Measurements from ENCODE around the gene BMP6. TPM values are rescaled to one million over a fixed set of nuclear protein-coding genes. Genes with fewer than 3 reads are reported as not detected.

Gene BMP6
- total RNA-seq, 1 experiment from 2014 or later, result 0.28 TPM

DNA sequence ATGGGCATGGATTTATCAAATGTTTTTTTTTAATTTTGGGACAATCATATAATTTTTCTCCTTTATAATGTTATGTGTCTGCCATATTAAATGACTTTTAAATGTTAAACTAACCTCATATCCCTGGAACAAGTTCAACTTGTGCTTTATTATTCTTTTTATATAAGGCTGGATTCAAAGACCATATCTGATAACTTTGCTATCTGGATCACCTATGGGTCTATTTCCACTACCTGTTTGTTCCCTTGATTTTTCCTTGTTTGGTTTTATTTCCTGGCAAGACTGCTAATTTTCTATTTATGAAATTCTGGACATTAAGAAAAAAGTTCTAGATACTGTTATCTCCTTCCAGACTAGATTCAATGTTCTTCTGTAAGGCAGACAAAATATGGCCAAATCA is 125.9 kb downstream of the BMP6 start:
- DNase-seq, result no peak
- Histone ChIP-seq H4K91ac (ENCODE audit: insufficient read length, low read depth, low read length) (no peak overlapping the region), H2AFZ (ENCODE audit: low read length) (no peak overlapping the region), H3K4me2 (ENCODE audit: insufficient read depth, insufficient read length, low read length) (no peak overlapping the region), H4K20me1 (ENCODE audit: control insufficient read depth, insufficient read depth, insufficient read length) (no peaks in the 10 kb centered on the region), H4K8ac (replicated peaks; ENCODE audit: insufficient read length, low read depth, low read length) (no peak overlapping the region), H3K9me3 (ENCODE audit: control insufficient read depth, low read depth, low read length) (no peaks in the 10 kb centered on the region), H2BK15ac (ENCODE audit: low read depth, low read length) (no peak overlapping the region), H3K27ac (ENCODE audit: insufficient read length, low read depth, low read length) (no peak overlapping the region), H2AK5ac (ENCODE audit: insufficient read length, low read length) (no peak overlapping the region), H3K18ac (ENCODE audit: insufficient read length, low read depth, low read length) (no peak overlapping the region), H3K23me2 (ENCODE audit: insufficient read length, low read depth, low read length, poor library complexity, severe bottlenecking) (no peaks in the 10 kb centered on the region), H2BK5ac (ENCODE audit: insufficient read length, low read length) (no peak overlapping the region), H3K79me1 (ENCODE audit: insufficient read depth, low read depth, low read length, poor library complexity, severe bottlenecking) (no peaks in the 10 kb centered on the region), H3K9ac (ENCODE audit: extremely low read depth, insufficient read length, low read length) (no peak overlapping the region), H2BK120ac (ENCODE audit: low read depth, low read length, poor library complexity, severe bottlenecking) (no peak overlapping the region), H2BK12ac (ENCODE audit: insufficient read length, low read depth, low read length) (no peak overlapping the region), H2BK20ac (ENCODE audit: low read depth, low read length, poor library complexity, severe bottlenecking) (no peak overlapping the region), H4K5ac (ENCODE audit: insufficient read length, low read depth, low read length) (no peak overlapping the region), H3K79me2 (ENCODE audit: insufficient read depth, low read length) (no peaks in the 10 kb centered on the region), H3T11ph (ENCODE audit: low read length) (no peak overlapping the region), H3K4me1 (ENCODE audit: insufficient read depth, low read length) (no peaks in the 10 kb centered on the region), H3K4ac (ENCODE audit: low read depth, low read length) (no peak overlapping the region), H3K23ac (ENCODE audit: insufficient read length, low read depth, low read length) (no peak overlapping the region), H3K56ac (ENCODE audit: insufficient read length, low read depth, low read length) (no peak overlapping the region), H3K14ac (ENCODE audit: insufficient read depth, low read length) (no peak overlapping the region), H3K27me3 (ENCODE audit: insufficient read depth, low read length) (no peaks in the 10 kb centered on the region)
- Mint-ChIP-seq H3K27ac (no peak overlapping the region), H3K4me1 (peaks cover 4 to 7% of the 10 kb centered on the region in 2 experiments), H3K9me3 (peaks cover 22 to 26% of the 10 kb centered on the region in 2 experiments; a peak in 4 of 5 replicates), H3K27me3 (ENCODE audit: low read depth) (no peaks in the 10 kb centered on the region; the same call in 1 of the 2 replicates), H3K4me3 (no peak overlapping the region), H3K36me3 (ENCODE audit: insufficient read depth in 1 of 3, low read depth in 3 of 3) (peaks cover 1 to 16% (median 8%) of the 10 kb centered on the region in 3 experiments; a peak in 5 of 7 replicates)
- TF ChIP-seq, protein P1, sequence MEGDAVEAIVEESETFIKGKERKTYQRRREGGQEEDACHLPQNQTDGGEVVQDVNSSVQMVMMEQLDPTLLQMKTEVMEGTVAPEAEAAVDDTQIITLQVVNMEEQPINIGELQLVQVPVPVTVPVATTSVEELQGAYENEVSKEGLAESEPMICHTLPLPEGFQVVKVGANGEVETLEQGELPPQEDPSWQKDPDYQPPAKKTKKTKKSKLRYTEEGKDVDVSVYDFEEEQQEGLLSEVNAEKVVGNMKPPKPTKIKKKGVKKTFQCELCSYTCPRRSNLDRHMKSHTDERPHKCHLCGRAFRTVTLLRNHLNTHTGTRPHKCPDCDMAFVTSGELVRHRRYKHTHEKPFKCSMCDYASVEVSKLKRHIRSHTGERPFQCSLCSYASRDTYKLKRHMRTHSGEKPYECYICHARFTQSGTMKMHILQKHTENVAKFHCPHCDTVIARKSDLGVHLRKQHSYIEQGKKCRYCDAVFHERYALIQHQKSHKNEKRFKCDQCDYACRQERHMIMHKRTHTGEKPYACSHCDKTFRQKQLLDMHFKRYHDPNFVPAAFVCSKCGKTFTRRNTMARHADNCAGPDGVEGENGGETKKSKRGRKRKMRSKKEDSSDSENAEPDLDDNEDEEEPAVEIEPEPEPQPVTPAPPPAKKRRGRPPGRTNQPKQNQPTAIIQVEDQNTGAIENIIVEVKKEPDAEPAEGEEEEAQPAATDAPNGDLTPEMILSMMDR (conservative IDR thresholded peaks at IDR 0.05), result no peak
